ENCODE data around the gene SLC22A5.

GRCh38 chr5:132383261-132383660, 13.8 kb downstream of the SLC22A5 start:
- TF ChIP-seq, protein P1, sequence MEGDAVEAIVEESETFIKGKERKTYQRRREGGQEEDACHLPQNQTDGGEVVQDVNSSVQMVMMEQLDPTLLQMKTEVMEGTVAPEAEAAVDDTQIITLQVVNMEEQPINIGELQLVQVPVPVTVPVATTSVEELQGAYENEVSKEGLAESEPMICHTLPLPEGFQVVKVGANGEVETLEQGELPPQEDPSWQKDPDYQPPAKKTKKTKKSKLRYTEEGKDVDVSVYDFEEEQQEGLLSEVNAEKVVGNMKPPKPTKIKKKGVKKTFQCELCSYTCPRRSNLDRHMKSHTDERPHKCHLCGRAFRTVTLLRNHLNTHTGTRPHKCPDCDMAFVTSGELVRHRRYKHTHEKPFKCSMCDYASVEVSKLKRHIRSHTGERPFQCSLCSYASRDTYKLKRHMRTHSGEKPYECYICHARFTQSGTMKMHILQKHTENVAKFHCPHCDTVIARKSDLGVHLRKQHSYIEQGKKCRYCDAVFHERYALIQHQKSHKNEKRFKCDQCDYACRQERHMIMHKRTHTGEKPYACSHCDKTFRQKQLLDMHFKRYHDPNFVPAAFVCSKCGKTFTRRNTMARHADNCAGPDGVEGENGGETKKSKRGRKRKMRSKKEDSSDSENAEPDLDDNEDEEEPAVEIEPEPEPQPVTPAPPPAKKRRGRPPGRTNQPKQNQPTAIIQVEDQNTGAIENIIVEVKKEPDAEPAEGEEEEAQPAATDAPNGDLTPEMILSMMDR (IDR thresholded peaks at IDR 0.05), result no peak
- no peak for TF ChIP-seq GRHL2 (CRISPR knock-in tag; IDR thresholded peaks at IDR 0.05; ENCODE audit: insufficient replicate concordance, severe bottlenecking)
- no peak for TF ChIP-seq NFYB (CRISPR knock-in tag; conservative IDR thresholded peaks at IDR 0.05; ENCODE audit: low read depth)
- TF ChIP-seq ZNF138 (CRISPR knock-in tag; conservative IDR thresholded peaks at IDR 0.05), result no peak
- no peak for TF ChIP-seq AFF4 (CRISPR knock-in tag; IDR thresholded peaks at IDR 0.05; ENCODE audit: borderline replicate concordance)
- TF ChIP-seq ZBTB21 (CRISPR knock-in tag; IDR thresholded peaks at IDR 0.05; ENCODE audit: borderline replicate concordance), result no peak
- no peak for TF ChIP-seq TEAD4 (CRISPR knock-in tag; IDR thresholded peaks at IDR 0.05)
- TF ChIP-seq, protein P2, sequence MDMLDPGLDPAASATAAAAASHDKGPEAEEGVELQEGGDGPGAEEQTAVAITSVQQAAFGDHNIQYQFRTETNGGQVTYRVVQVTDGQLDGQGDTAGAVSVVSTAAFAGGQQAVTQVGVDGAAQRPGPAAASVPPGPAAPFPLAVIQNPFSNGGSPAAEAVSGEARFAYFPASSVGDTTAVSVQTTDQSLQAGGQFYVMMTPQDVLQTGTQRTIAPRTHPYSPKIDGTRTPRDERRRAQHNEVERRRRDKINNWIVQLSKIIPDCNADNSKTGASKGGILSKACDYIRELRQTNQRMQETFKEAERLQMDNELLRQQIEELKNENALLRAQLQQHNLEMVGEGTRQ (CRISPR knock-in tag; IDR thresholded peaks at IDR 0.05), result no peak
- TF ChIP-seq STAT6 (CRISPR knock-in tag; conservative IDR thresholded peaks at IDR 0.05; ENCODE audit: low read depth), result no peak

All from WTC11 (cell line).